Measurements from ENCODE around the gene CPLX1. TPM values are rescaled to one million over a fixed set of nuclear protein-coding genes. Genes with fewer than 3 reads are reported as not detected.

The CPLX1 gene
- total and polyA plus RNA-seq, 5 donors from 2014 or later, result 0.16 to 0.62 TPM; not detected in 3

DNA sequence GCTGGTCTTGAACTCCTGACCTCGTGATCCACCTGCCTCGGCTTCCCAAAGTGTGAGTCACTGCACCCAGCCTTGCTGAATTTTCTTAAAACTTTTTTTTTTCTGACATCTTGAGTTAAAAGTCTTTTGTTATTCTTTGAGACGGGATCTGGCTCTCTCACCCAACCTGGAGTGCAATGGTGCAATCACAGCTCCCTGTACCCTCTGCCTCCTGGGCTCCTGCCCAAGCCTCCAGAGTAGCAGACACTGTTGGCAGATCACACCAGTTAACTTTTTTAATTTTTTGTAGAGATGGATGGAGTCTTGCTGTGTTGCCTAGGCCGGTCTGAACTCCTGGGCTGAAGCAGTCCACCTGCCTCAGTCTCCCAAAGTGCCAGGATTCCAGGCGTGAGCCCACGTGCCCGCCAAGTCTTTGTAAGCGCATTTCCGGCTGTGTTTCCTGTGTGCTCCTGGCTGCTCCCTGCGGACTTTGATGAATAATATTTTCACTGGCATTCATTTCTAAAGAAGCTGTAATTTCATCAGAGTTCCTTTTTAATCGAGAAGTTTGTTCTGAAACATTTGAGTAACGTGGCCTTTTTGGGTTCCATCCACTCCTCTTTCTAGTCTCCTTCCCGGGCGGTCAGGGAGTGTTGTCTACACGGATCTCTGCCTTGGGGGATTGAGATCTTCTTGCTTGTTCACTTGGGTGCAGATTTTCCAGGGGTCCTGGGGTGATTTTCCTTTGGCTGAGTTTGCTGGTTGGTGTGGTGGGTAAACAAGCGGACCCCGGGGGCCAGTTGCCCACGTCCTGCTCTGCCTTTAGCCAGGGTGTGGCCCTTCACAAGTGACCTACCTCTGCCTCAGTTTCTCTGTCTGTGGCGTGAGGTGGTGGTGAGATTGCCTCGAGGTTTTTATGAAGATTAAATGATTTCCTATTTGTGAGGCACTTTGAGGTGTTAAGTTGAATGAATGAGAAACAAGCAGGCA lies 75.9 kb downstream of the CPLX1 start:
- no peak overlapping the region for H3K4me3 ChIP-seq (ENCODE audit: low read depth, low read length)
- peak overlapping the region in 2 of 3 donors; percentile 41 to 42 for H3K27ac Mint-ChIP-seq
- DNase-seq, result no peak
- no peaks in the 10 kb centered on the region for H3K9me3 ChIP-seq (ENCODE audit: control insufficient read depth in 2 of 2, low read length in 2 of 2)
- H3K27ac ChIP-seq (ENCODE audit: insufficient read depth, low read length, poor library complexity, severe bottlenecking), result no peak overlapping the region
- H3K9me3 Mint-ChIP-seq, result no peaks in the 10 kb centered on the region
- H3K4me1 Mint-ChIP-seq, result peaks cover 0 to 4% (median 1%) of the 10 kb centered on the region in 4 donors
- no peak overlapping the region for H3K4me3 Mint-ChIP-seq
- no peaks in the 10 kb centered on the region for H3K27me3 ChIP-seq (ENCODE audit: control insufficient read depth, insufficient read depth, low read length)
- peaks cover 12% of the 10 kb centered on the region for H3K36me3 ChIP-seq (ENCODE audit: control insufficient read depth, insufficient read depth, low read length)
- H3K36me3 Mint-ChIP-seq, result peaks cover 7% of the 10 kb centered on the region
- no peak for ATAC-seq (ENCODE audit: low read depth in 2 of 2)
- no peaks in the 10 kb centered on the region for H3K4me1 ChIP-seq (ENCODE audit: control insufficient read depth, insufficient read depth, low read length, poor library complexity, severe bottlenecking)
- H3K27me3 Mint-ChIP-seq, result no peaks in the 10 kb centered on the region

GRCh38 chr4:748461-748860 lies 77.5 kb downstream of the CPLX1 start:
- Mint-ChIP-seq H3K4me1 (peaks cover 0 to 4% (median 0%) of the 10 kb centered on the region in 4 donors), H3K27ac (no peak overlapping the region)
- no peak for ATAC-seq (ENCODE audit: low read depth in 2 of 2)

GRCh38 chr4:747546-748170 lies 78.3 kb downstream of the CPLX1 start:
- ATAC-seq (ENCODE audit: low read depth in 2 of 2) (no peak), DNase-seq (no peak)
- no peaks in the 10 kb centered on the region for H3K9me3 Mint-ChIP-seq
- peaks cover 7% of the 10 kb centered on the region for H3K36me3 Mint-ChIP-seq
- no peaks in the 10 kb centered on the region for H3K27me3 Mint-ChIP-seq
- Histone ChIP-seq H3K27me3 (ENCODE audit: control insufficient read depth, insufficient read depth, low read length) (no peaks in the 10 kb centered on the region), H3K4me3 (ENCODE audit: low read depth, low read length) (no peak overlapping the region), H3K36me3 (ENCODE audit: control insufficient read depth, insufficient read depth, low read length) (peaks cover 7% of the 10 kb centered on the region), H3K9me3 (ENCODE audit: control insufficient read depth in 2 of 2, low read length in 2 of 2) (no peaks in the 10 kb centered on the region), H3K4me1 (ENCODE audit: control insufficient read depth, insufficient read depth, low read length, poor library complexity, severe bottlenecking) (no peaks in the 10 kb centered on the region), H3K27ac (ENCODE audit: insufficient read depth, low read length, poor library complexity, severe bottlenecking) (no peak overlapping the region)
- no peak overlapping the region for H3K27ac Mint-ChIP-seq
- H3K4me1 Mint-ChIP-seq, result peaks cover 0 to 6% (median under 1%) of the 10 kb centered on the region in 4 donors
- no peak overlapping the region for H3K4me3 Mint-ChIP-seq

More at GRCh38 chr4:748461-748860, 77.5 kb downstream of the CPLX1 start:
- no peaks in the 10 kb centered on the region for H3K9me3 Mint-ChIP-seq
- Histone ChIP-seq H3K27me3 (ENCODE audit: control insufficient read depth, insufficient read depth, low read length) (no peaks in the 10 kb centered on the region), H3K27ac (ENCODE audit: insufficient read depth, low read length, poor library complexity, severe bottlenecking) (no peak overlapping the region), H3K9me3 (ENCODE audit: control insufficient read depth in 2 of 2, low read length in 2 of 2) (no peaks in the 10 kb centered on the region), H3K36me3 (ENCODE audit: control insufficient read depth, insufficient read depth, low read length) (peaks cover 12% of the 10 kb centered on the region), H3K4me3 (ENCODE audit: low read depth, low read length) (no peak overlapping the region), H3K4me1 (ENCODE audit: control insufficient read depth, insufficient read depth, low read length, poor library complexity, severe bottlenecking) (no peaks in the 10 kb centered on the region)
- H3K36me3 Mint-ChIP-seq, result peaks cover 7% of the 10 kb centered on the region
- DNase-seq, result no peak
- H3K27me3 Mint-ChIP-seq, result no peaks in the 10 kb centered on the region
- H3K4me3 Mint-ChIP-seq, result no peak overlapping the region

- H3K27me3 Mint-ChIP-seq, result no peaks in the 10 kb centered on the region
- peaks cover 0 to 5% (median 4%) of the 10 kb centered on the region in 4 donors for H3K4me1 Mint-ChIP-seq
- peaks cover 10% of the 10 kb centered on the region for H3K36me3 Mint-ChIP-seq
- no peaks in the 10 kb centered on the region for H3K9me3 Mint-ChIP-seq
- no peak overlapping the region for H3K4me3 Mint-ChIP-seq
- peak overlapping the region in 1 of 3 donors; percentile 62 for H3K27ac Mint-ChIP-seq
- Histone ChIP-seq H3K36me3 (ENCODE audit: control insufficient read depth, insufficient read depth, low read length) (peaks cover 7% of the 10 kb centered on the region), H3K27me3 (ENCODE audit: control insufficient read depth, insufficient read depth, low read length) (no peaks in the 10 kb centered on the region), H3K27ac (ENCODE audit: insufficient read depth, low read length, poor library complexity, severe bottlenecking) (no peak overlapping the region), H3K9me3 (ENCODE audit: control insufficient read depth in 2 of 2, low read length in 2 of 2) (no peaks in the 10 kb centered on the region), H3K4me1 (ENCODE audit: control insufficient read depth, insufficient read depth, low read length, poor library complexity, severe bottlenecking) (no peaks in the 10 kb centered on the region), H3K4me3 (ENCODE audit: low read depth, low read length) (no peak overlapping the region)
- DNase-seq, result no peak
- no peak for ATAC-seq (ENCODE audit: low read depth in 2 of 2)
These were observed 81.6 kb downstream of the CPLX1 start for GRCh38 chr4:744212-744841.

DNA sequence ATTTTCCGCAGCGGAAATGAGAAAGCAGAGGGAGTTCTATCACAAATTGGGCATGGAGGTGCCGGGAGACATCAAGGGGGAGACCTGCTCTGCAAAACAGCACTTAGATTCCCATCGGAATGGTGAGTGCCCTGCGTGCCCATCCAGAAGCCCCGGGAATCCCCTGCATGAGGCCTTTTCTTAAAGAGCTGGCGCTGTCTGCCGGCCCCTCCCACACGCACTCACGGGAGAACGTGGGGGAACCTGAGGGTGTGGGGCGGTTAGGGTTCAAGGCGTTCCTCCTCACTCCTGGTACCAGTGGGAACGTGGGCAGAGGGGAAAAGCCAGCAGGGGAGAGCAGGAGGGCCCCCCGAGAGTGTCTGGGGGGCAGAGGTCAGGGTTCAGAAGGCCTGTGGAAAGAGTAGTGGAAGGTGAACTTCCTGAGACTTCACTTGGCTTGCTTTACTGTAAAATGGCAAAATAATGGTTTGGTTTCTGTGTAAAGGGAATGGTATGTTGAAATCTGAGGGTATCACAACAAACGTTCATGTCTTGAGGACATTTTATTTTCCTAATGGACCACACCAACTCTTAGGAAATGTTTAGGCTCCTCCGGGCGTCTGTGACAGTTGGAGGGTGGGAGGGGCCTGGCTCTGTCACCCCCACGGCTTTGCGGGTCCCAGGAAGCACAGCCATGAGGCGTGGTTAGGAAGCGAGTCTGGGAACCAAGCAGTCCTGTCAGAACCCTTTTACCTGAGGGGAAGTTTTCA lies 82.3 kb downstream of the CPLX1 start:
- peak overlapping the region in 2 of 3 donors; percentile 62 to 84 for H3K27ac Mint-ChIP-seq
- Histone ChIP-seq H3K36me3 (ENCODE audit: control insufficient read depth, insufficient read depth, low read length) (peaks cover 7% of the 10 kb centered on the region), H3K4me3 (ENCODE audit: low read depth, low read length) (no peak overlapping the region), H3K4me1 (ENCODE audit: control insufficient read depth, insufficient read depth, low read length, poor library complexity, severe bottlenecking) (no peaks in the 10 kb centered on the region), H3K27ac (ENCODE audit: insufficient read depth, low read length, poor library complexity, severe bottlenecking) (no peak overlapping the region), H3K9me3 (ENCODE audit: control insufficient read depth in 2 of 2, low read length in 2 of 2) (no peaks in the 10 kb centered on the region), H3K27me3 (ENCODE audit: control insufficient read depth, insufficient read depth, low read length) (no peaks in the 10 kb centered on the region)
- no peak for DNase-seq
- no peak overlapping the region for H3K4me3 Mint-ChIP-seq
- H3K27me3 Mint-ChIP-seq, result no peaks in the 10 kb centered on the region
- peaks cover 0 to 5% (median 4%) of the 10 kb centered on the region in 4 donors for H3K4me1 Mint-ChIP-seq
- H3K9me3 Mint-ChIP-seq, result no peaks in the 10 kb centered on the region
- ATAC-seq (ENCODE audit: low read depth in 2 of 2), result no peak
- H3K36me3 Mint-ChIP-seq, result peaks cover 10% of the 10 kb centered on the region

- H3K9me3 ChIP-seq (ENCODE audit: control insufficient read depth in 2 of 2, low read length in 2 of 2), result no peaks in the 10 kb centered on the region
- no peak overlapping the region for H3K27ac Mint-ChIP-seq
These were observed 83.1 kb downstream of the CPLX1 start for GRCh38 chr4:742742-743311.

More at GRCh38 chr4:742742-743311, 83.1 kb downstream of the CPLX1 start:
- Mint-ChIP-seq H3K4me1 (peaks cover 0 to 5% (median 4%) of the 10 kb centered on the region in 4 donors), H3K36me3 (peaks cover 8% of the 10 kb centered on the region), H3K27me3 (no peaks in the 10 kb centered on the region), H3K9me3 (no peaks in the 10 kb centered on the region), H3K4me3 (no peak overlapping the region)
- H3K27me3 ChIP-seq (ENCODE audit: control insufficient read depth, insufficient read depth, low read length), result no peaks in the 10 kb centered on the region
- H3K4me1 ChIP-seq (ENCODE audit: control insufficient read depth, insufficient read depth, low read length, poor library complexity, severe bottlenecking), result no peaks in the 10 kb centered on the region
- H3K27ac ChIP-seq (ENCODE audit: insufficient read depth, low read length, poor library complexity, severe bottlenecking), result no peak overlapping the region
- DNase-seq, result peak; percentile 54 to 69 (median 69)
- peaks cover 8% of the 10 kb centered on the region for H3K36me3 ChIP-seq (ENCODE audit: control insufficient read depth, insufficient read depth, low read length)
- ATAC-seq (ENCODE audit: low read depth in 2 of 2), result peak; percentile 79 to 87
- H3K4me3 ChIP-seq (ENCODE audit: low read depth, low read length), result no peak overlapping the region

All from CD4-positive, CD25-positive, alpha-beta regulatory T cell (primary cell).